Measurements from ENCODE around the gene UIMC1. TPM values are rescaled to one million over a fixed set of nuclear protein-coding genes. Genes with fewer than 3 reads are reported as not detected.

Gene UIMC1
- total RNA-seq (2021; ENCODE audit: unreplicated experiment) (38.4 TPM), Bru-seq, nascent RNA (percentile 90 among the genes with signal in this experiment), BruChase-seq, experiment 1, labeled RNA remaining after a 6-hour chase (percentile 83 among the genes with signal in this experiment), BruChase-seq, experiment 2, labeled RNA remaining after a 2-hour chase (percentile 81 among the genes with signal in this experiment)
- 16.4 and 18.6 TPM in 2 replicates for polyA plus RNA-seq (2012)
- long read RNA-seq, transcript UIMC1-212 (15 exons, 2,502 nt) = major isoform, 10 of 41 reads
- long read RNA-seq, partial matches to known transcripts = 1 of 41 reads
- long read RNA-seq, other reads (novel, unspliced or antisense) = 29 of 41 reads

- CTCF ChIA-PET = interaction anchor here (1.0 to 1.3 kb wide), 3 partner anchors 11 to 346 kb away, joined by 3 read pairs; no protein-coding TSS in a partner anchor
- Histone ChIP-seq H3K79me2 (ENCODE audit: insufficient read depth, low read length) (peaks cover 50% of the 10 kb centered on the region), H3K4me3 (replicated peaks in 1 of 2; ENCODE audit: low read depth in 1 of 2, low read length in 2 of 2) (peak within 1 kb of the TSS; percentile 85 to 94), H3K4me2 (ENCODE audit: low read length) (peak within 1 kb of the TSS; percentile 86), H3K9ac (ENCODE audit: low read length) (peak within 1 kb of the TSS; percentile 96), H3K4me1 (ENCODE audit: control insufficient read depth in 1 of 2, insufficient read depth in 2 of 2, low read length in 2 of 2) (peaks cover 15 to 32% of the 10 kb centered on the region in 2 experiments), H3K9me2 (ENCODE audit: insufficient read depth) (no peaks in the 10 kb centered on the region), H3K27me3 (ENCODE audit: insufficient read depth, low read length) (no peaks in the 10 kb centered on the region), H3K9me3 (ENCODE audit: control insufficient read depth in 1 of 2, insufficient read depth in 1 of 2, low read depth in 1 of 2, low read length in 2 of 2) (no peaks in the 10 kb centered on the region), H3K27ac (ENCODE audit: low read depth, low read length) (peak within 1 kb of the TSS; percentile 95), H4K20me1 (ENCODE audit: insufficient read depth) (peaks cover 10% of the 10 kb centered on the region; the same call in 1 of the 2 replicates), H3K36me3 (ENCODE audit: control insufficient read depth in 1 of 2, insufficient read depth in 2 of 2, low read length in 2 of 2) (peaks cover 0 to 2% of the 10 kb centered on the region in 2 experiments; a peak in 1 of 4 replicates), H2AFZ (ENCODE audit: low read depth, low read length, poor library complexity, severe bottlenecking) (peak within 1 kb of the TSS; percentile 73)
- RAD21 ChIA-PET (ENCODE audit: low non-redundant PET in 1 of 2, low total read pairs in 2 of 2, uncharacterized antibody in 2 of 2, unreplicated experiment in 2 of 2) = no interaction called here
- ATAC-seq (peak; percentile 79), DNase-seq (ENCODE audit: low read depth, low spot score) (peak; percentile 90)
- BruUV-seq (replicated peaks) = no TSS peak
- intact Hi-C loops (cut with micrococcal nuclease) = no loop called here
- POLR2A ChIA-PET = interaction anchor here (0.7 to 1.6 kb wide), 5 partner anchors 10 to 346 kb away, joined by 3 to 6 read pairs (median 4); no protein-coding TSS in a partner anchor
- no peak for TF ChIP-seq ATF3 (IDR thresholded peaks at IDR 0.05)
- peak; percentile 69 for TF ChIP-seq TCF7L2 (IDR thresholded peaks at IDR 0.05; ENCODE audit: borderline replicate concordance, extremely low read depth, insufficient read depth, insufficient read length)
- no peak for TF ChIP-seq ZNF274 (IDR thresholded peaks at IDR 0.05; ENCODE audit: low read depth, low read length)
- TF ChIP-seq RAD21 (IDR thresholded peaks at IDR 0.05; ENCODE audit: low read depth) = no peak
- TF ChIP-seq POLR2A (IDR thresholded peaks at IDR 0.05; ENCODE audit: borderline replicate concordance, extremely low read depth, insufficient read depth, insufficient read length) = peak; percentile 68
- peak; percentile 87 for TF ChIP-seq POLR2AphosphoS5 (IDR thresholded peaks at IDR 0.05; ENCODE audit: low read depth, low read length)
- peak; percentile 84 for TF ChIP-seq JUND (IDR thresholded peaks at IDR 0.05)
- TF ChIP-seq EZH2 (IDR thresholded peaks at IDR 0.05) = no peak
- no peak for TF ChIP-seq ELF1 (IDR thresholded peaks at IDR 0.05; ENCODE audit: borderline replicate concordance, low read depth)
- TF ChIP-seq FOSL1 (IDR thresholded peaks at IDR 0.05; ENCODE audit: low read depth) = no peak
- TF ChIP-seq CTCF (IDR thresholded peaks at IDR 0.05 in 2 of 3, conservative IDR thresholded peaks at IDR 0.05 in 1 of 3; ENCODE audit: borderline replicate concordance in 1 of 3, insufficient read depth in 1 of 3, low read depth in 2 of 3, low read length in 2 of 3) = no peak
- TF ChIP-seq CBX3 (IDR thresholded peaks at IDR 0.05; ENCODE audit: low read depth) = peak; percentile 82; the same call in 1 of the 2 replicates
- peak; percentile 83 for TF ChIP-seq SIN3A (IDR thresholded peaks at IDR 0.05; ENCODE audit: low read depth)
- no peak for TF ChIP-seq CEBPB (IDR thresholded peaks at IDR 0.05; ENCODE audit: low read depth)
- TF ChIP-seq EGR1 (IDR thresholded peaks at IDR 0.05; ENCODE audit: low read depth) = no peak; the same call in 1 of the 2 replicates
- TF ChIP-seq EZH2phosphoT487 (IDR thresholded peaks at IDR 0.05; ENCODE audit: borderline replicate concordance) = no peak
- TF ChIP-seq ZFX (IDR thresholded peaks at IDR 0.05) = peak; percentile 99
- TF ChIP-seq REST (IDR thresholded peaks at IDR 0.05; ENCODE audit: low read depth) = no peak
- peak; percentile 96 for TF ChIP-seq MAX (IDR thresholded peaks at IDR 0.05)
- TF ChIP-seq SRF (IDR thresholded peaks at IDR 0.05; ENCODE audit: low read depth) = no peak
- TF ChIP-seq SP1 (IDR thresholded peaks at IDR 0.05; ENCODE audit: low read depth) = peak; percentile 62; the same call in 1 of the 2 replicates
These were observed at the start of gene UIMC1 for GRCh38 chr5:177006265-177006972. Gene UIMC1, minus strand, starts transcription at chr5:177006779. Its CDS starts 24,164 bp downstream, at chr5:176982615.

Data from HCT116 (cell line).